ENCODE data around the gene USP35. TPM values are rescaled to one million over a fixed set of nuclear protein-coding genes. Genes with fewer than 3 reads are reported as not detected.

USP35 gene
- total RNA-seq, 1 experiment from 2014 or later: 10.6 TPM

DNA sequence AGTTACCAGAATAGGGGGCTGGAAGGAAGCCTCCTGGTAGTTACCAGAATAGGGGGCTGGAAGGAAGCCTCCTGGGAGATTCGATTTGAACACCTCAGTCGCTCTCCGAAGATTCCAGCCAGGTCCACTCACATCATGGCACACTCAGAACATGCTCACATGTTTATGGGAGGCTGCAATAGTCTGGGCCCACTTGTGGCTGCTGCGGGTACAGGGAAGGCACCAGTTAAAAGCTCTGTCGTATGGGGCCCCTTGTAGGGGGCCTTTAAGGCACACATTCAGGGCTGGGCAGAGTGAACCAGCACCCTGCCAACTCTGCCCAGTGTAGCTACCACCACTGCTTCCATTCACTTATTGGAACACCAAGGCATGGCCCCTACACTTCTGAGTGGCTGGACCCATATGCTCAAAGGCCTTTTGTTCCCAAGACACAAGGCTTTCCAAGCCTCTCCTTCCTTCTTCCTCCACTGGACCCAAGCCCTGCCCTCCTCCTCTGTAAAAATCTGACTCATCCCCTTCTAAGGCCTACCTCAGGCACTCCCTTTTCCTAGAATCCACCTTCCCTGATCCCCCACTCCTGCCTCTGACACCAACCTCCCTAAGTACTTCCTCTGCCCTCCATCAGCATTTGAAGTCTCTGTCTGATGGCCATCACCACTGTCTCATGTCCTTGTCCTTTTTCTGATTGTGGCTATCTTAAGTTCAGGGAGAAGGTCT lies 28.0 kb downstream of the USP35 start (continued):
- TF ChIP-seq, protein P1, sequence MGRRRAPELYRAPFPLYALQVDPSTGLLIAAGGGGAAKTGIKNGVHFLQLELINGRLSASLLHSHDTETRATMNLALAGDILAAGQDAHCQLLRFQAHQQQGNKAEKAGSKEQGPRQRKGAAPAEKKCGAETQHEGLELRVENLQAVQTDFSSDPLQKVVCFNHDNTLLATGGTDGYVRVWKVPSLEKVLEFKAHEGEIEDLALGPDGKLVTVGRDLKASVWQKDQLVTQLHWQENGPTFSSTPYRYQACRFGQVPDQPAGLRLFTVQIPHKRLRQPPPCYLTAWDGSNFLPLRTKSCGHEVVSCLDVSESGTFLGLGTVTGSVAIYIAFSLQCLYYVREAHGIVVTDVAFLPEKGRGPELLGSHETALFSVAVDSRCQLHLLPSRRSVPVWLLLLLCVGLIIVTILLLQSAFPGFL (CRISPR knock-in tag; IDR thresholded peaks at IDR 0.05; ENCODE audit: borderline replicate concordance): no peak
- no peak for TF ChIP-seq EMX1 (CRISPR knock-in tag; IDR thresholded peaks at IDR 0.05)
- TF ChIP-seq, protein P2, sequence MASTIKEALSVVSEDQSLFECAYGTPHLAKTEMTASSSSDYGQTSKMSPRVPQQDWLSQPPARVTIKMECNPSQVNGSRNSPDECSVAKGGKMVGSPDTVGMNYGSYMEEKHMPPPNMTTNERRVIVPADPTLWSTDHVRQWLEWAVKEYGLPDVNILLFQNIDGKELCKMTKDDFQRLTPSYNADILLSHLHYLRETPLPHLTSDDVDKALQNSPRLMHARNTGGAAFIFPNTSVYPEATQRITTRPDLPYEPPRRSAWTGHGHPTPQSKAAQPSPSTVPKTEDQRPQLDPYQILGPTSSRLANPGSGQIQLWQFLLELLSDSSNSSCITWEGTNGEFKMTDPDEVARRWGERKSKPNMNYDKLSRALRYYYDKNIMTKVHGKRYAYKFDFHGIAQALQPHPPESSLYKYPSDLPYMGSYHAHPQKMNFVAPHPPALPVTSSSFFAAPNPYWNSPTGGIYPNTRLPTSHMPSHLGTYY (CRISPR knock-in tag; IDR thresholded peaks at IDR 0.05): no peak
- TF ChIP-seq SMAD3 (CRISPR knock-in tag; IDR thresholded peaks at IDR 0.05; ENCODE audit: borderline replicate concordance): no peak
- TF ChIP-seq, protein P3, sequence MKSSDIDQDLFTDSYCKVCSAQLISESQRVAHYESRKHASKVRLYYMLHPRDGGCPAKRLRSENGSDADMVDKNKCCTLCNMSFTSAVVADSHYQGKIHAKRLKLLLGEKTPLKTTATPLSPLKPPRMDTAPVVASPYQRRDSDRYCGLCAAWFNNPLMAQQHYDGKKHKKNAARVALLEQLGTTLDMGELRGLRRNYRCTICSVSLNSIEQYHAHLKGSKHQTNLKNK (CRISPR knock-in tag; IDR thresholded peaks at IDR 0.05): no peak
- TF ChIP-seq, protein P4, sequence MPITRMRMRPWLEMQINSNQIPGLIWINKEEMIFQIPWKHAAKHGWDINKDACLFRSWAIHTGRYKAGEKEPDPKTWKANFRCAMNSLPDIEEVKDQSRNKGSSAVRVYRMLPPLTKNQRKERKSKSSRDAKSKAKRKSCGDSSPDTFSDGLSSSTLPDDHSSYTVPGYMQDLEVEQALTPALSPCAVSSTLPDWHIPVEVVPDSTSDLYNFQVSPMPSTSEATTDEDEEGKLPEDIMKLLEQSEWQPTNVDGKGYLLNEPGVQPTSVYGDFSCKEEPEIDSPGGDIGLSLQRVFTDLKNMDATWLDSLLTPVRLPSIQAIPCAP (CRISPR knock-in tag; IDR thresholded peaks at IDR 0.05): no peak
- TF ChIP-seq, protein P5, sequence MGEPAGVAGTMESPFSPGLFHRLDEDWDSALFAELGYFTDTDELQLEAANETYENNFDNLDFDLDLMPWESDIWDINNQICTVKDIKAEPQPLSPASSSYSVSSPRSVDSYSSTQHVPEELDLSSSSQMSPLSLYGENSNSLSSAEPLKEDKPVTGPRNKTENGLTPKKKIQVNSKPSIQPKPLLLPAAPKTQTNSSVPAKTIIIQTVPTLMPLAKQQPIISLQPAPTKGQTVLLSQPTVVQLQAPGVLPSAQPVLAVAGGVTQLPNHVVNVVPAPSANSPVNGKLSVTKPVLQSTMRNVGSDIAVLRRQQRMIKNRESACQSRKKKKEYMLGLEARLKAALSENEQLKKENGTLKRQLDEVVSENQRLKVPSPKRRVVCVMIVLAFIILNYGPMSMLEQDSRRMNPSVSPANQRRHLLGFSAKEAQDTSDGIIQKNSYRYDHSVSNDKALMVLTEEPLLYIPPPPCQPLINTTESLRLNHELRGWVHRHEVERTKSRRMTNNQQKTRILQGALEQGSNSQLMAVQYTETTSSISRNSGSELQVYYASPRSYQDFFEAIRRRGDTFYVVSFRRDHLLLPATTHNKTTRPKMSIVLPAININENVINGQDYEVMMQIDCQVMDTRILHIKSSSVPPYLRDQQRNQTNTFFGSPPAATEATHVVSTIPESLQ (CRISPR knock-in tag; IDR thresholded peaks at IDR 0.05): no peak
- TF ChIP-seq, protein P6, sequence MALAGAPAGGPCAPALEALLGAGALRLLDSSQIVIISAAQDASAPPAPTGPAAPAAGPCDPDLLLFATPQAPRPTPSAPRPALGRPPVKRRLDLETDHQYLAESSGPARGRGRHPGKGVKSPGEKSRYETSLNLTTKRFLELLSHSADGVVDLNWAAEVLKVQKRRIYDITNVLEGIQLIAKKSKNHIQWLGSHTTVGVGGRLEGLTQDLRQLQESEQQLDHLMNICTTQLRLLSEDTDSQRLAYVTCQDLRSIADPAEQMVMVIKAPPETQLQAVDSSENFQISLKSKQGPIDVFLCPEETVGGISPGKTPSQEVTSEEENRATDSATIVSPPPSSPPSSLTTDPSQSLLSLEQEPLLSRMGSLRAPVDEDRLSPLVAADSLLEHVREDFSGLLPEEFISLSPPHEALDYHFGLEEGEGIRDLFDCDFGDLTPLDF (CRISPR knock-in tag; IDR thresholded peaks at IDR 0.05): no peak
- TF ChIP-seq HMGA2 (CRISPR knock-in tag; IDR thresholded peaks at IDR 0.05): no peak

DNA sequence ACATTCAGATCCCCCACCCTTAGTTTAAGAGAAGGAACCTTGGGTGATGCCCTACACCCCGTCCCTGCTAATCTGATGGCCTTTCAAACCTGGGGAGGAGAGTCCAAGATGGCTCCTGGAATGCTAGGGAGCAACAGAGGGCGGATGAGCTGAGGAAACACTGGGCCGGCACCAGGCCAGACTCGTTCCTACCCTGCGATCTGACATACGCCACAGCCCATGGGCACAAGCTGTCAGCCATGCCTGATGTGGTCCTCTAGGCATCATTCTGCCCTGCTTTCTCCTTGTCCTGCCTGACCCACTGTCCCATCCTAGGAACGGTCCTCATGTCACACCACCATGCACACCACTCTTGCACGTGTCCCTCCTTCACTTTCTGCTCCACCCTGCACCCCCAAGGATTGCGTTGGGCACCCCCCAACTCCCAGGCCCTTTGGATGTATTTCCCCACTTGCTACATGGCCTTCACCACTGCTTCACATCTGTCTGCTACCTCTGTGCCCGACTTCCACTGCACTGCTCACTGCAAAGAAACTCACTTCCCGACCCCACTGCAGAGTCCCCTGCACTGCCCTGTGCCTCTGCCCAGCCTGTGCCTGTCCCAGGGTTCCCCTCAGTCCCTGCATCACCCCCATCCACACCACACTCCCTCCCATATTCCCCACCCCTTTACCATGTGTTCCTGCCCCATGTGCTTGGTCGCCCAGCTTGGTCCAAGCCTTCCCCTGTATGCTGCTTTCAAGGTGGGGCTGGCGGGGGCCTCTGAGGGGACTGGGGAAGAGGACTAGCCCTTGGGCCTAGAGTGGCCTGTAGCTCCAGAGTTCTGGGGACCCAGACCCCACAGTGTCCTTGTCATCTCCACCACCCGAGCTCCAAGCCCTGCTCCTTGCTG lies 29.2 kb downstream of the USP35 start:
- no peaks in the 10 kb centered on the region for H3K9me3 Mint-ChIP-seq
- H3K27ac Mint-ChIP-seq: no peak overlapping the region
- ATAC-seq (no peak), DNase-seq (ENCODE audit: low spot score) (peak; percentile 5)
- peaks cover 11% of the 10 kb centered on the region; the same call in 1 of the 2 replicates for H3K36me3 Mint-ChIP-seq
- ChIA-PET CTCF (interaction anchor here (0.5 kb wide), 1 partner anchor 187 kb away, joined by 3 read pairs; no protein-coding TSS in a partner anchor), POLR2A (no interaction called here)
- H3K27me3 Mint-ChIP-seq (ENCODE audit: low read depth): no peaks in the 10 kb centered on the region
- H3K4me3 Mint-ChIP-seq: no peak overlapping the region
- H3K4me1 Mint-ChIP-seq: no peaks in the 10 kb centered on the region
- TF ChIP-seq RELA (CRISPR knock-in tag; IDR thresholded peaks at IDR 0.05; ENCODE audit: borderline replicate concordance) (no peak), SP1 (CRISPR knock-in tag; conservative IDR thresholded peaks at IDR 0.05) (no peak), KAT7 (CRISPR knock-in tag; IDR thresholded peaks at IDR 0.05; ENCODE audit: borderline replicate concordance) (no peak), ZNF671 (CRISPR knock-in tag; IDR thresholded peaks at IDR 0.05) (no peak), FOXK1 (CRISPR knock-in tag; IDR thresholded peaks at IDR 0.05) (no peak), JUN (CRISPR knock-in tag; IDR thresholded peaks at IDR 0.05) (no peak), ZNF121 (CRISPR knock-in tag; IDR thresholded peaks at IDR 0.05) (no peak)
- TF ChIP-seq, protein P1 (CRISPR knock-in tag; IDR thresholded peaks at IDR 0.05; ENCODE audit: borderline replicate concordance): no peak
- TF ChIP-seq, protein P4 (CRISPR knock-in tag; IDR thresholded peaks at IDR 0.05): no peak
- TF ChIP-seq, protein P7, sequence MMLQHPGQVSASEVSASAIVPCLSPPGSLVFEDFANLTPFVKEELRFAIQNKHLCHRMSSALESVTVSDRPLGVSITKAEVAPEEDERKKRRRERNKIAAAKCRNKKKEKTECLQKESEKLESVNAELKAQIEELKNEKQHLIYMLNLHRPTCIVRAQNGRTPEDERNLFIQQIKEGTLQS (CRISPR knock-in tag; conservative IDR thresholded peaks at IDR 0.05): no peak
- TF ChIP-seq, protein P8, sequence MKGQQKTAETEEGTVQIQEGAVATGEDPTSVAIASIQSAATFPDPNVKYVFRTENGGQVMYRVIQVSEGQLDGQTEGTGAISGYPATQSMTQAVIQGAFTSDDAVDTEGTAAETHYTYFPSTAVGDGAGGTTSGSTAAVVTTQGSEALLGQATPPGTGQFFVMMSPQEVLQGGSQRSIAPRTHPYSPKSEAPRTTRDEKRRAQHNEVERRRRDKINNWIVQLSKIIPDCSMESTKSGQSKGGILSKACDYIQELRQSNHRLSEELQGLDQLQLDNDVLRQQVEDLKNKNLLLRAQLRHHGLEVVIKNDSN (CRISPR knock-in tag; IDR thresholded peaks at IDR 0.05): no peak
- TF ChIP-seq, protein P9, sequence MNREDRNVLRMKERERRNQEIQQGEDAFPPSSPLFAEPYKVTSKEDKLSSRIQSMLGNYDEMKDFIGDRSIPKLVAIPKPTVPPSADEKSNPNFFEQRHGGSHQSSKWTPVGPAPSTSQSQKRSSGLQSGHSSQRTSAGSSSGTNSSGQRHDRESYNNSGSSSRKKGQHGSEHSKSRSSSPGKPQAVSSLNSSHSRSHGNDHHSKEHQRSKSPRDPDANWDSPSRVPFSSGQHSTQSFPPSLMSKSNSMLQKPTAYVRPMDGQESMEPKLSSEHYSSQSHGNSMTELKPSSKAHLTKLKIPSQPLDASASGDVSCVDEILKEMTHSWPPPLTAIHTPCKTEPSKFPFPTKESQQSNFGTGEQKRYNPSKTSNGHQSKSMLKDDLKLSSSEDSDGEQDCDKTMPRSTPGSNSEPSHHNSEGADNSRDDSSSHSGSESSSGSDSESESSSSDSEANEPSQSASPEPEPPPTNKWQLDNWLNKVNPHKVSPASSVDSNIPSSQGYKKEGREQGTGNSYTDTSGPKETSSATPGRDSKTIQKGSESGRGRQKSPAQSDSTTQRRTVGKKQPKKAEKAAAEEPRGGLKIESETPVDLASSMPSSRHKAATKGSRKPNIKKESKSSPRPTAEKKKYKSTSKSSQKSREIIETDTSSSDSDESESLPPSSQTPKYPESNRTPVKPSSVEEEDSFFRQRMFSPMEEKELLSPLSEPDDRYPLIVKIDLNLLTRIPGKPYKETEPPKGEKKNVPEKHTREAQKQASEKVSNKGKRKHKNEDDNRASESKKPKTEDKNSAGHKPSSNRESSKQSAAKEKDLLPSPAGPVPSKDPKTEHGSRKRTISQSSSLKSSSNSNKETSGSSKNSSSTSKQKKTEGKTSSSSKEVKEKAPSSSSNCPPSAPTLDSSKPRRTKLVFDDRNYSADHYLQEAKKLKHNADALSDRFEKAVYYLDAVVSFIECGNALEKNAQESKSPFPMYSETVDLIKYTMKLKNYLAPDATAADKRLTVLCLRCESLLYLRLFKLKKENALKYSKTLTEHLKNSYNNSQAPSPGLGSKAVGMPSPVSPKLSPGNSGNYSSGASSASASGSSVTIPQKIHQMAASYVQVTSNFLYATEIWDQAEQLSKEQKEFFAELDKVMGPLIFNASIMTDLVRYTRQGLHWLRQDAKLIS (CRISPR knock-in tag; IDR thresholded peaks at IDR 0.05; ENCODE audit: borderline replicate concordance): no peak
